ENCODE results near the gene ADCY4.
"Not testable (repeated sequence)": the region's sequence is repeated elsewhere in the genome, so short reads cannot be mapped to it uniquely, and the experiment has no call there.

Gene ADCY4

DNA sequence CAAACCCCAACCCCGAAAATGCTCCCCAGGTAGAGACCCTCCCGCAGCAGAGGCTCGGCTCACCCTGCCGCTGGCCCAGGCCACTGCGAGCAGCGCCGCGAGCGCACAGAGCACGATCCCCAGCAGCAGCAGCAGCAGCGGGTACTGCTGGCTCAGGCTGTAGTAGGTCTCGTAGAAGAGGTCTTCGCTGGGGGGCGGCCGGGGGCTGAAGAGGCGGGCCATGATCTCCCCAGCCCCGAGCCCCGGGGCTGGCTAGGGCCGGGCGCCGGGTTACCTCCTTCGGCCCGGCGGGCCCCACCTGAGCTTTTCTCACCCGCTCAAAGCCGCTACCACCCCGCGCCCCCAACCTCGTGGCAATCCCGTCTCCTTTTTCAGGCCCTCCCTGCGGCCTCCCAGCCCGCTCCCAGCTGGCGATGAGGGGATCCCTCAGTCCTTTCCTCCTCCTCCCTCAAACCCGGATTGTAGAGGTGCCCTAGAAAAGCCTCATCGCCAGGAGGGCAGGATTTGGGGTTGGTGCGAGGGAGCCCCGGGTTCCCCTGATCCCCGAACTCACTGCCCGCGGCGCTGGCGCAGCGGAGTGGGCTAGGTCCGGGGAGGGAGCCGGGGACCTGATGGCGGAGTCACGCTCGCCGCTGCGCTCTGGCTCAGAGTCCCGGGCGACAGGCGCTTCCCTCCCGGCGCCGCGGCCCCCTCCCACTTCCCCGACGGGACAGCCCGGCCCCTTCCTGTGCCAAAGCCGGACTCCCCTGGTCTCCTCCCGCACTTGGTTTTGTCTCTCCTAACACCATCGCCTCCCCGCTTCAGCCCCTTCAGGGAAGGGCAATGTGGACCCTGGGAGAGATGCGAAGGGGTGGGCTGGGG, at the start of gene ADCY4:
Gene ADCY4, minus strand, starts transcription at position 641 of the 861 bp plus-strand sequence. Its CDS starts 419 bp downstream, at position 222.
- no peak for DNase-seq (ENCODE audit: low read depth in 2 of 2)

DNA sequence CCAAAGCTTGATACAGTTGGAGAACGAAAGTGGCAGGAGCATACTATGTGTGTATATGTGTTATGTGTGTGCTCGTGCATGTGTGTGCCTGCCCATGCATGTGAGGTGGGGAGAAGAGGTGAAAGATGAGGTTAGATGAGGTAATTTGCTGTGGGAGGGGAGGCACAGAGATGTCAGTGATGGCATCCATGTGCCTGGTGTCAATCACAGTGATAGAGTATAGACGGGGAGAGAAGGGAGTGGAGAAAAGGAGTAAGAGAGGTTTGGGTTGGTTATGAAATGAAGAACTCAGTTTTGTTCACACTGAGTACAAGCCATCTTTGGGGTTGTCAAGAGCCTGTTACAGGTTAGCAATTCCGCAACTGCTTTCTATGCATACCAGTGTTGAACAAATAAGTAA, 49.3 kb upstream of the ADCY4 start:
- no peak for DNase-seq (ENCODE audit: low read depth in 2 of 2)

DNA sequence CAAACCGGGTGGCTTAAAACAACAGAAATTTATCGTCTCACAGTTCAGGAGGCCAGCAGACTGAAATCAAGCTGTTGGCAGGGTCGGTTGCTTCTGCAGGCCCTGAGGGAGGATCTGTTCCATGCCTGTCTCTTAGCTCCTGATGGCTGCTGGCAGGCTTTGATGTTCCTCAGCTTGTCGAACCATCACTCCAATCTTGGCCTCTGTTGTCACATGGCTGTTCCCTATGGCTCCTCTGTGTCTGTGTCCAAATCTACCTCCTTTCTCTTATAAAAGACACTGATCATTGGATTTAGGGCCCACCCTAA, 47.1 kb upstream of the ADCY4 start:
- no peak for DNase-seq (ENCODE audit: low read depth in 2 of 2)

DNA sequence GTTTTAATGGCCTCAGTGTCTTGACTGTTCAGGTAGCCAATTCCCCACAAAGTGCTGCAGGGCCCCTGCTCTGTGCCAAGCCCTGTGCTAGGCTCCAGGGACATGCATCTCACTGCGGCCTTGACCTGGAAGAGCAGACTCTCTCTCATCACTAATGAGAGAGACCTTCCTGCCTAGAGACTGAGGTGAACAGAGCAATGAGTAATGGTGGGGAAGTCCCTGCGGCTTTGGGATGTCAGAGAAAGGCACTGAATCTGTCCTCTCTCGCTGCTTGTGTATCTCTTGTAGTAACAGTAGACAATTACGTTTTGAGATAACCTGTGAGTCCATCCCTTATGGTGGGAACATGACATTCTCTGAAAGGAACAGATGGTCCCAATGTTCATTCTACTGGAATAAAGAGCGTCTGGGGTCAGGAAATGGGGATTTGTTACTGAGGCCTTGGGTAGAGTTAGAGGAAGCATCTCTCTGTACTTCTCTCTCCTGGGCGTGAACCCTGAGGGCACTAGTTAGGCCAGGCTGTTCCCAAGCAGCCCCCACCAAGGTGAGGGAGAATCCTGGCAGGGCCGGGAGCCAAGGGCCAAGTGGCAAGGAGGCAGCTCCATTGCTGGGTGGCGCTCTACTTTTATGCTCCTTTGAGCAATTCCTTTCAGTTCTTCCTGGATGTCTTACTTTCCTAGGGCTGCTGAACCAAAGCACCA, 46.6 kb upstream of the ADCY4 start:
- no peak for DNase-seq (ENCODE audit: low read depth in 2 of 2)

DNA sequence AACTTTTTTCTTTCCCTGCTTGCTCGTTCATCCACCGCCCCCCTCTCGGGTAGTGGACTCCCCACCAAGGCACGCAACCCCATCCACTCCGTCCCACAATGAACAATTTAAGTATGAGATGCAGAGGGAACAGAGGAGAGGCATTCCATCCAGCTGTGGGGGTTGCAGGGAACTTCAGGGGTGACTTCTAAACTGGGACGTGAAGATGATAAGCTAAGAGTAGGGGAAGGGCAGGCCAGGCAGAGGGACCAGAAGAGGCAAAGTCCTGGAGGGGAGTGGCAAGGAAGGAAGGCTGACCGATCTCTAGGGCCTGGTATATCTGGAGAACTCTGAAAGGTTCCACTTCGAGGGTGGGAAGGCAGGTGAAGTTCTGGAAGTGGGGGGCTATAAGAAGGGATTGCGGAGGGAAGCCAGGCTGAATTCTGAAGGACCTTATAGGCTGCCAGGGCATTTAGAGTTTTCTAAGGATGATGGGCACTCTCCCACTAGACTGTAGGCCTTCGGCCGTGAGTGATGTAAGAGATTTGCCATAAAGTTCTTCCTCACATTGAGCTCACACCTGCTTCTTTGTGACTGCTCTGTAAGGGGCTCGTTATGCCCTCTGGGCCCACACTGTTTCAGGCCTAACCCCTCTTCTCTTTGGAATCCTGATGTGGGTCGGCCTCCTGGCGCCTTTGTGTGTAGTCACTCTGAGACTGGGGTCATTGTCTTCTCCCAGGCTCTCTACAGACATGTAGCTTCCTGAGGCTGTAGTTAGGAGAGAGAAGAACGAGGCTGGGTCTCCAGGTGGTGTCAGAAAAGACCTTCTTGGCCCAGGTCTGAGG, 45.2 kb upstream of the ADCY4 start:
- no peak for DNase-seq (ENCODE audit: low read depth in 2 of 2)

DNA sequence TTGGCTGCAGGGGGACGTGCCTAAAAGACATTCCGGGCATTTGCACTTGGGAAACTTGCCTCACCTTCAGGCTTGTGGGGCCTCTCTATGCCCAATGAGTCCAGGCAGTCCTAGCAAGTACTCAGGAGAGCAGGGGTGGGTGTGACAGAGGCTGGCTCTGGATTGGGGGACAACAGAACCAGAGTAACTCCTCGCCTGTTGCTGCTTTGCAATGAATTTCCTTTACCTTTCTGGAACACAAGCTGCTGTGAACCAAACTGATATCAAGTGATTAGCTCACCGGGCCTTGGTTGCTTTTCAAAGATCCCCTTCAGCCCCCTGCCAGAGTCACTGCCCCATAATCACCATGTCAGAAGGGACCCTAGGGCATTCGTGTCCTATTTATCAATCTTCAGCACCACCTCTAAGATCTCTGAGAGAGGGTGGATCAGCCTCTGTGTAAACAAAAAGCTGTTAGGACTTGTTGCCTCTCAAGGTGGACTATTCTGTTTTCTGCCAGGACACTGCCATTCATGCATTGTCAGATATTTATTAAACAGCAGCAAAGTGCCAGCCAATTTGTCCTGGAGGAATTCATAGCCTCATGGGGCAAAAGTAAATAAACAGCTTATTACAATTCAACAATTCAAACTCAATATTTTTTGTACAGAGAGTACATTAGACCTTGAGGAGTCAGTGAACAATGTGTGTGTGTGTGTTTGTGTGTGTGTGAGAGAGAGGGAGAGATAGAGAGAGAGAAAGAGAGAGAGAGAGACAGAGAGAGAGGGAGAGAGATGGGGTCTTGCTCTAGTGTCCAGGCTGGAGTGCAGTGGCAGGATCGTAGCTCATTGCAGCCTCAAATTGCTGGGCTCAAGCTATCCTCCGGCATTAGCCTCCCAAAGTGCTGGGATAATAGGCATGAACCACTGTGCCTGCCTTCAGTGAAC, 44.4 kb upstream of the ADCY4 start:
- DNase-seq (ENCODE audit: low read depth in 2 of 2): no peak

DNA sequence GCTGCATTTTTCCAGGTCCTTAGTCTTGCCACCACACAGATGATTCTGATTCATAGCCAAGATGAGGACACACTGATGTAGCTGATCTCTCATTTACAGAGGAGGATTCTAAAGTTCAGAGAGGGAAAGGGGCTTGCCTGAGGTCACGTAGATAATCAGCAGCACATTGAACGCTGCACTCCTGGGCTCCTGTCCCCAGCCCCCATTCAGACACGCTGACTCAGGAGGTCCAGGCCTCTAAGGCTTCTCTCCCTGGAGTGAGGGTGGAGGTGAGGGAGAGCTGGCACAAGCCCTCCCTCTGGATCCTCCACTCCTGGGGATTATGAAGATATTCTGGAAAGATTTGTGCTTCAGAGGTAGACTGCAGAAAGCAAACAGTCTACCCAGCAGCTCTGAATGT, 43.5 kb upstream of the ADCY4 start:
- no peak for DNase-seq (ENCODE audit: low read depth in 2 of 2)

DNA sequence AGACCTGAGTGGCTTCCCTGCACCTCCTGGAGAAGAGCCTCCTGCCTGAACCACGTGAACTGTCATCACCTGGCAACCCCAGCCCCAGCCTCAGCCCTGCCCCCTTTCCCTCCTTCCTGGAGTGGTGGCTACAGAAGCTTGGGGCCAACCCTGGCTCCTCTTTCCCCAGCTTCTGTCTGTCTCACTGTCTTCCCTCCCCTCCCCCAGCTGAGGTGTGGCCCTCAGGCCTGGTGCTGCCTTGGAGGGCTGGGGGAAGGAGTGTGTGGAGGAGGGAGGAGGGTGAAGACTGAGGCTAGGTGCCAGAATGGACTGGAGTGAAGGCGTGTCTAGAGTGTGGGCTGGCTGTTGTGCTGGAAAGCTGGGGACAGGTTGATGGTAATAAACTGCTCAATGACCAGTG, 42.8 kb upstream of the ADCY4 start:
- DNase-seq (ENCODE audit: low read depth in 2 of 2): no peak

DNA sequence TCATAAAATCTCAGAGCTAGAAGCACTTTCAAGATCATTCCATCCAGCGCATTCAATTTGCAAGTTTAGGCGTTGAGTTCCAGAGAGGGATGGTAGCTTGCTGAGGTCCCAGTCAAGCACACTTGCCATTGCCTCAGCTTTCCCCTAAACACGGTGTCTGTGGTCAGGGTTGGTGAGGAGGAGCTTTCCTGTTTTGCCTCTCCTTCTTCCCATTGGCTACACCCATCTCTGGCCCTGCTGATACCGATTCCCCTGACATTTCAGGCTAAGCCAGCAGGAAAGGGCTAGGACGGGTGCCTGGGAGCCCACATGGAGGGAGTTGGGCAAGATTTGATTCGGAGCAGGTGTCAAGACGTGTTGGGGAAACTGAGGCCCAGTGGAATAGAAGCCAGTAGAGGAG, 42.3 kb upstream of the ADCY4 start:
- no peak for DNase-seq (ENCODE audit: low read depth in 2 of 2)

DNA sequence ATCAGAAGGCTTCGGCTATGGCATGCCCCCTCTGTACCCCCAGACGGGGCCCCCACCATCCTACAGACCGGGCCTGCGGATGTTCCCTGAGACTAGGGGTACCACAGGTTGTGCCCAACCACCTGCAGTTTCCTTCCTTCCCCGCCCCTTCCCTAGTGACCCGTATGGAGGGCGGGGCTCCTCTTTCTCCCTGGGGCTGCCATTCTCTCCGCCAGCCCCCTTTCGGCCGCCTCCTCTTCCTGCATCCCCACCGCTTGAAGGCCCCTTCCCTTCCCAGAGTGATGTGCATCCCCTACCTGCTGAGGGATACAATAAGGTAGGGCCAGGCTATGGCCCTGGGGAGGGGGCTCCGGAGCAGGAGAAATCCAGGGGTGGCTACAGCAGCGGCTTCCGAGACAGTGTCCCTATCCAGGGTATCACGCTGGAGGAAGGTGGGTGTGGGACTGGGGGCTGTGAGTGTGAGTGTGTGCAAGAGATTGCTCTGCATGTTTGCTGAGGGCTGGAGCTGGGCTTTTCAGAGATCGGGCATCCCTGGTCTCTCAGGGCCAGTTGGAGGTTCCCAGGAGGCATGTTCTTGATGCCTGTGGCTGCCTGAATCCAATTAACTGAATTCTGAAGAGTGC, 41.7 kb upstream of the ADCY4 start:
- DNase-seq (ENCODE audit: low read depth in 2 of 2): no peak

DNA sequence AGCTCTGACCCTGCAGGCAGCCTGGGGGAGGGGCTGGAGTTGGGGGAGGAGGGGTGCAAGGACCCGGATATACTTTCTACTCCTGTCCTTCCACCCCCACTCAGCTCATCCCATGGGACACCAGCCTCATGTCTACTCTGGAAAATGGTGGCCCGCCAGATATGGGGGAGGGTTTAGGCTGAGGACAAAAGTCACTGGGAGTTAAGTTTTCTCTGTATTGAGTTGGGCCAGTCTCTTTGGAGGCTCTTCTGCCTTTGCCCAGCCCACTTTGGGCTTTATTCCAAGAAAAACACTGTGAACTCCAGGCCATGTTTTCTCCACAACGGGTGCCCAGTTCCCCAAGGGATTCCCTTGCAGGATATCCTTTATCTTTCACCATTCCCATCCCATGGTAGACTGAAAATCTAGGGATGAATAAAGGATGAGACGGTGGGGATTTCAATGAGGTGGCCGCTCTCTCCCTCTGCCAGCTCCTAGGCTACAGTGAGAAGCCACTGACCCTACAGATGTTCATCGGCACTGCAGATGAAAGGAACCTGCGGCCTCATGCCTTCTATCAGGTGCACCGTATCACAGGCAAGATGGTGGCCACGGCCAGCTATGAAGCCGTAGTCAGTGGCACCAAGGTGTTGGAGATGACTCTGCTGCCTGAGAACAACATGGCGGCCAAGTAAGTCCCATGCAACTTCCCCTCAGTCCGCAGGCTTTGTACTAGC, 38.0 kb upstream of the ADCY4 start:
- DNase-seq (ENCODE audit: low read depth in 2 of 2): no peak

DNA sequence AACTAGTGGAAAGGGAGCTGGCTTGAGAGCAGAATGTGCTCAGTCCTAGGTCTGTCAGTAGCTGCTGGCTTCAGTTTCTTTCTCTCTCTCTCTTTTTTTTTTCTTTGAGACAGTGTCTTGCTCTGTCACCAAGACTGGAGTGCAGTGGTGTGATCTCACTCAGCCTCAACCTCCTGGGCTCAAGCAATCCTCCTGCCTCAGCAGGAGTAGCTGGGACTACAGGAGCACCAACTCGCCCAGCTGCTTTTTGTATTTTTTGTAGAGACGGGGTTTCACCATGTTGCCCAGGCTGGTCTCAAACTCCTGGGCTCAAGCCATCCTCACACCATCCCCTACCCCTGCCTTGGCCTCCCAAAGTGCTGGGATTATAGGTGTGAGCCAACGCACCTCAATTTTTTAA, 36.7 kb upstream of the ADCY4 start:
- not testable (repeated sequence) for DNase-seq (ENCODE audit: low read depth in 2 of 2)

DNA sequence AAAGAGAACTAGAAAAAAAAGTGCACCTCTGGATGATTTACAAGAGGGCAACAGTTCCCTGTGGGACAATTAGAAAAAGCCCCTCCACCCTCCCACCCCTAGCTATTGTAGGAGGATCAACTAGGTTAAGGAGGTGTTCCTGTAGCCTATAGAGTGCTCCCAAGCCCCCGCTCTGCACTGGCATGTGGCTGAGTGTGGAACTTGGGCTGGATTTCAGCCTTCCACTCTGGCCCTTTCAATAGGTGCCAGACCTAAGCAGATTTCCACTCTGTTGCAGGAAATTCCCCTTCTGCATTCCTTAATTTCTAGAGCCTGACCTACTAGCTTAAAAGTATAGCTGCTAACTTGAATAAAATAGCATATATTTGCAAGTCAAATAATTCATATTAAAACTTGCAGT, 35.9 kb upstream of the ADCY4 start:
- no peak for DNase-seq (ENCODE audit: low read depth in 2 of 2)

DNA sequence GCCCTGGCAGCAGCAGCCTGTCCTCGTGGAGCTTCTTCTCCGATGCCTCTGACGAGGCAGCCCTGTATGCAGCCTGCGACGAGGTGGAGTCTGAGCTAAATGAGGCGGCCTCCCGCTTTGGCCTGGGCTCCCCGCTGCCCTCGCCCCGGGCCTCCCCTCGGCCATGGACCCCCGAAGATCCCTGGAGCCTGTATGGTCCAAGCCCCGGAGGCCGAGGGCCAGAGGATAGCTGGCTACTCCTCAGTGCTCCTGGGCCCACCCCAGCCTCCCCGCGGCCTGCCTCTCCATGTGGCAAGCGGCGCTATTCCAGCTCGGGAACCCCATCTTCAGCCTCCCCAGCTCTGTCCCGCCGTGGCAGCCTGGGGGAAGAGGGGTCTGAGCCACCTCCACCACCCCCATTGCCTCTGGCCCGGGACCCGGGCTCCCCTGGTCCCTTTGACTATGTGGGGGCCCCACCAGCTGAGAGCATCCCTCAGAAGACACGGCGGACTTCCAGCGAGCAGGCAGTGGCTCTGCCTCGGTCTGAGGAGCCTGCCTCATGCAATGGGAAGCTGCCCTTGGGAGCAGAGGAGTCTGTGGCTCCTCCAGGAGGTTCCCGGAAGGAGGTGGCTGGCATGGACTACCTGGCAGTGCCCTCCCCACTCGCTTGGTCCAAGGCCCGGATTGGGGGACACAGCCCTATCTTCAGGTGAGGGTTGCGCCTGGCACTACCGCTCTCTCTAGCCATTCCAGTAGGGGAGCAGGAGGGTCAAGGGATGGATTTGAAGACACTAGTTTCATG, 35.2 kb upstream of the ADCY4 start:
- no peak for DNase-seq (ENCODE audit: low read depth in 2 of 2)

DNA sequence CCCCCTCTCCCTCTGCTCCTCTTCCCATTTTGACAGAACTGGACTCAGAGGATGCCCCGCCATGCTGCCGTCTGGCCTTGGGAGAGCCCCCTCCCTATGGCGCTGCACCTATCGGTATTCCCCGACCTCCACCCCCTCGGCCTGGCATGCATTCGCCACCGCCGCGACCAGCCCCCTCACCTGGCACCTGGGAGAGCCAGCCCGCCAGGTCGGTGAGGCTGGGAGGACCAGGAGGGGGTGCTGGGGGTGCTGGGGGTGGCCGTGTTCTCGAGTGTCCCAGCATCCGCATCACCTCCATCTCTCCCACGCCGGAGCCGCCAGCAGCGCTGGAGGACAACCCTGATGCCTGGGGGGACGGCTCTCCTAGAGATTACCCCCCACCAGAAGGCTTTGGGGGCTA, 34.6 kb upstream of the ADCY4 start:
- no peak for DNase-seq (ENCODE audit: low read depth in 2 of 2)

DNA sequence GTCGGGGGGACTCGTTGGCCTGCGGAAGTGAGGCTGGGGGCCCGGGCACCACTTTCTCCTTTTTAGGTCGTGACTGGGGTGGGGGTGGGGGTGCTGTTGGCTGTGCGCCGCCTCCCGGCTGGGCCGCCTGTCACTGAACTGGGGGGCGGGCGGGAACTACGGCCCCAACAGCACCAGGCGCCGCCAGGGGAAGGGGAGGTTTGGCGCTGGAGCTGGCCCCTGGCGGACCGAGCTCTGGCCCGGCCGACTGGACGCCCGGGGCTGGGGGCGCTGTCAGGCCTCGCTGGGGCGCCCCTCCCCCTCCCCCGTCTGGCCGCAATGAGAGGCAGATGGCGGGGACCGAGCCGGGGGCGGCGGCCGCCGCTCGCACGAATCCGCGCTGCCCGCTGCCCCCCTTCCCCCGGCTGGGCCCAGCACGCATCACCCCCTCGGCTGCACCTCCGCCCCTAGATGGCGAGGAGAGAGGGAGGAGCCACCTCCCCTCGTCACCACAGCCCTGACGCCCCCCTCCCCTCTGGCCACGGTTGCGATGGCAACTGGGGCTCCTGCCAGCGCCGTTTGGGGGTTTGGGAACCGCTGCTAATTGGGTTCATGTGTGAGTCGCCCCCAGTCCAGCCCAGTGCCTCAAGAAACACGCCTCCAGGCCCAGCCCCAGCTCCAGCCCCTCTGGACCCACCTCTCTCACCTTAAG, 33.8 kb upstream of the ADCY4 start:
- DNase-seq (ENCODE audit: low read depth in 2 of 2): peak; percentile 87 to 88

DNA sequence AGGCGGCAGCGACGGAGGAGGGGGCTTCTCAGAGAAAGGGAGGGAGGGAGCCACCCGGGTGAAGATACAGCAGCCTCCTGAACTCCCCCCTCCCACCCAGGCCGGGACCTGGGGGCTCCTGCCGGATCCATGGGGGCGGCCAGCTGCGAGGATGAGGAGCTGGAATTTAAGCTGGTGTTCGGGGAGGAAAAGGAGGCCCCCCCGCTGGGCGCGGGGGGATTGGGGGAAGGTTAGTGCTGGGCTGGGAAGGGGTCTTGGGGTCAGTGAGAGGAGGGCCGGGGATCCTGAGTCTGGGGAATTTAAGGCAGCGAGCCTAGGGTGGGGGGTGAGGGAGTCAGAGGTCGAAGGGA, 33.3 kb upstream of the ADCY4 start:
- no peak for DNase-seq (ENCODE audit: low read depth in 2 of 2)

DNA sequence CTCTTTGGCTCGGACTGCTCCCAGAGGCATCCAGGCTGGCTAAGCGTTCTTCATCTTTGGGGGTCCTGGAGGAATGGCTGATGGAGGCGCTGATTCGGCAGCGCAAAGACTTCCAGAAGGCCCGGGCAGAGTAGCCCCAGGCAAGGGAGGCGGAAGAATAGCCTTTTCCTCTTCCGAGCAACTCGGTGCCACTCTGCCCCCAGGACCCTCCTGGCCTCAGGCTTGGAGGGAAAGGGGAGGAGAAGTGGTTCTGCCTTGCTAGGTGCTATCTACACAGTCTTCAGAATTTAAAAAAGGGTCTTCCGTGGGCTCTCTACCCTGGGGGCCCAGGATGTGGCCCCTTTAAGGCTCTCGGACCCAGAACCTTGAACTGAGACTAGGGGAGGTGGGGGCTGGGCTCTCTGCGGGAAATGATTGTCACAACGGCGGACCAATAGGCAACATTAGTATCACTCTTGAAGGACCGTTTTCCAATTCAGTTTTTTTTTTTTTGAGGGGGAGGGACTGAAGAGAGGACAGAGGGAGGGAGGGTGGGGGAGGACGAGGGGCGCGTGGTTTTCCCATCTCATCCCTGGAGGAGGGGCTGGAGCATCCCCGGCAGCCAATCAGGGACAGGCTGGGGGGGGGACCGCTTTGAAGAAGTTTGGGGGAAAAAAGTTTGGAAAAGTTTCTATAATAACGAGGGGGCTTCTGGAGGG, 32.8 kb upstream of the ADCY4 start, which contains the start of gene NFATC4:
Gene NFATC4, plus strand, starts transcription at position 671 of the 698 bp plus-strand sequence. CDS start 157 bp downstream, outside the sequence.
- peak; percentile 98 to 99 for DNase-seq (ENCODE audit: low read depth in 2 of 2)
